Measurements from ENCODE around the gene GTPBP1. TPM values are rescaled to one million over a fixed set of nuclear protein-coding genes. Genes with fewer than 3 reads are reported as not detected.

GTPBP1 gene
- total RNA-seq, 1 donor from 2014 or later, result 101 TPM

DNA sequence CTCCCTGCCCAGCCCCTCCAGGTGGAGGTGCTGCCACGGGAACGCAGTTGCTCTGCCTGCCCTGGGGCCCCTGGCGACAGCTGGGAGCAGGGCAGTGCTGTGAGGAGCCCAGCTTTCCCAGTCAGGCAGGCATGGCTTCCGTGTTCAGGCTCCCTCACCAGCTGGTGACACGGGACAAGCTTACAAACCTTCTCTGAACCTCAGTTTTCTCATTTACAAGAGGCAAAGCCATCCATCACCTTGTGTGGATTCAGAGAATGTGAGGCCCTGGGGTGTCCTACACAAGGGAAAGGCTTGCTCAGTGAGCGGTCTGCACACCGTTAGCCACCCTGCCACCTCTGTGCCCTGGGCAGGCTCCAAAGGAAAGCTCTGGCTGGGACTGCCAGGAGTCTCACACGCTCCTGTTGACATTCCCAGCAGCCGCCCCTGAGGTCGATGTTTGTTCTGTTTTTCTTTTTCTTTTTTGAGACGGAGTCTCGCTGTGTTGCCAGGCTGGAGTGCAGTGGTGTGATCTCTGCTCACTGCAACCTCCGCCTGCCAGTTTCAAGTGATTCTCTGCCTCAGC lies 26.6 kb downstream of the GTPBP1 start:
- intact Hi-C loops (cut with micrococcal nuclease), result loop anchor here (2.0 kb wide), 1 partner anchor 22 kb away; the partner anchor contains the start of gene SUN2
- H3K9me3 Mint-ChIP-seq, result no peaks in the 10 kb centered on the region
- DNase-seq (ENCODE audit: low spot score), result no peak

DNA sequence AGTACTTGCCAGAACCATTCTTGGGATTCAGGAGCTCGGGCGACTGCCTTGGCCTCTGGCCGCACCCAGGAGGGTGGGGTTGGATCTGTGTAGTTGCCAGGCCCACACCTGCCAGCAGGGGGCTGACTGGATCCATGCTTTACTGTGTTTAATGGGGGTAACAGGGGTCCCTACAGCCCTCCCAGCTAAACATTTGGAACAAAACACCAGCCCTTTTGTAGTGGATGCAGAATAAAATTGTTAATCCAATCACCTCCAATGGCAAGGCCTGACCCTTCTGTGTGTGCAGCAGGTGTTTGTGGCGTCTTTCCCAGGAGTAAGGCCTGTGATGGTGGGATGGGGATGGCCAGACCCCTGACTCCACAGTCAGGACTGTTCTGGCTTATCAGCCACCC lies 27.6 kb downstream of the GTPBP1 start:
- DNase-seq (ENCODE audit: low spot score), result no peak
- intact Hi-C loops (cut with micrococcal nuclease), result loop anchor here (2.0 kb wide), 1 partner anchor 21 kb away; the partner anchor contains the start of gene SUN2
- H3K27ac Mint-ChIP-seq, result peak overlapping the region; percentile 58
- no peaks in the 10 kb centered on the region for H3K27me3 Mint-ChIP-seq (ENCODE audit: low read depth)
- H3K4me1 Mint-ChIP-seq (ENCODE audit: low read depth), result peaks cover 16% of the 10 kb centered on the region
- no peaks in the 10 kb centered on the region for H3K9me3 Mint-ChIP-seq
- no peak overlapping the region for H3K4me3 Mint-ChIP-seq (ENCODE audit: low read depth)
- peaks cover 89% of the 10 kb centered on the region for H3K36me3 Mint-ChIP-seq (ENCODE audit: low read depth)

More for the DNA sequence above, 26.6 kb downstream of the GTPBP1 start:
- Mint-ChIP-seq H3K36me3 (ENCODE audit: low read depth) (peaks cover 88% of the 10 kb centered on the region), H3K27ac (no peak overlapping the region), H3K4me1 (ENCODE audit: low read depth) (peaks cover 10% of the 10 kb centered on the region), H3K4me3 (ENCODE audit: low read depth) (no peak overlapping the region), H3K27me3 (ENCODE audit: low read depth) (no peaks in the 10 kb centered on the region)

DNA sequence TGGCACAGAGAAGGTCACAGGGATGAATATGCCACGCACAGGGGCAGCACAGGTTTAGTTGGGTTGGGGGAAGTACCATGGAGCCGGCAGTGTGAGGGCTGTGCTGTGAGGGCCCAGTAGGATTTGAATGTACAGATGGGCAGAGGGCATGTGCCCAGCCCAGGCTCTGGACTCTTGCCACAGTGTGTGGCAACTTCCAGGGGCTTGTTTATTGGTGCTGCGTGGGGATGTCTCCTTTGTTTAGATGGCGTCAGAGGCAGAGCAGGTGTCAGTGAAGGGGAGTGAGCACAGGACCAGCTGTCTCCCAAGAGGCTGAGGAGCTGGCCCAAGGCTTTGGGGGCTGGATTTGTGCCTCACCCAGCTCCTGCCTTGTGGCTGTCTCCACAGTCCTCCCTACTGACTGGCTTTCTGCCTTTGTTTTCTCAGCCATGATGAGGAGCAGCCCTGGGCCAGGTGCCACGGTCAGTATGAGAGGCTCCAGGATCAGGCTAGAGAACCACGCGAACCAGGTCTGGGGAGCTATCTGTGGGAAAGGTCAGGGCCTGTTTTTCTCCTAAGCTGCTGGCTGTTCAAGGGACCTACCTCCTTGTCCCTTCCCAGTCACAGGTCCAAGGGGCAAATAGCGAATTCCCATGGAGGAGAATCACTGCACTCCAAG lies 28.1 kb downstream of the GTPBP1 start:
- no peak for DNase-seq (ENCODE audit: low spot score)
- Mint-ChIP-seq H3K4me3 (ENCODE audit: low read depth) (no peak overlapping the region), H3K27ac (peak overlapping the region; percentile 58), H3K4me1 (ENCODE audit: low read depth) (peaks cover 16% of the 10 kb centered on the region), H3K27me3 (ENCODE audit: low read depth) (no peaks in the 10 kb centered on the region), H3K36me3 (ENCODE audit: low read depth) (peaks cover 88% of the 10 kb centered on the region), H3K9me3 (no peaks in the 10 kb centered on the region)
- intact Hi-C loops (cut with micrococcal nuclease), result loop anchor here (2.0 kb wide), 1 partner anchor 21 kb away; the partner anchor contains the start of gene SUN2

DNA sequence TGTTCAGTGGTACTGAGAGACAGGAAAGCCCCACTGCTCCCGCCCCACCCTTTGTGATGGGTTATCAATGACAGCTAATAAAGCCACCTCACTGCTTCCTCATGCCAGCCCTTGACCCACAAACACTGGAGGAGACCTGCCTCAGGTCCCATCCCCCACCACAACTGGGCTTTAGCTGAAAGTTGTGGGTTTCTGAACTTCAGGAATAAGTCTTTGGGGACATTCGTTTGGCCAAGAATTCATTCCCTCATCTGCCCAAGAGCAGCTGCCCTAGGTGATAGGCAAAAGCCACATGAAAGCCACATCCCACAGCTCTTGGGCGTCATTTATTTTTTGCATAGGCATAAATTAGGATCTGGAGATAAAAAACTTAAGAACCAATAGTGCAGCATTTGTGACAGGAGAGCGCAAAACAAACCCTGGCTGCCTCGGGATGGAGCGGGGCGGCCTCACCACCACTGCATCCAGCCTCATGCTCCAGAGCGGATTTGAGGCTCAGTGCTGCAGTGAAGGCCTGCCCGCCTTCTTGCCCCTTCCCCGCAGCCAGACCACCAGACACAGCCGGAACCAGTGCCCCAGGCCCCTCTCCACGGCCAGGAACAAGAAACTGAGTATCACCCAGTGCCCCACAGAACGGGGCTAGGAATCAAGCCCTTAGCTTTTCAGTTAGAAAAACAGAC lies 28.8 kb downstream of the GTPBP1 start:
- no peak for DNase-seq (ENCODE audit: low spot score)
- H3K27me3 Mint-ChIP-seq (ENCODE audit: low read depth), result no peaks in the 10 kb centered on the region
- H3K4me1 Mint-ChIP-seq (ENCODE audit: low read depth), result peaks cover 16% of the 10 kb centered on the region
- no peak overlapping the region for H3K4me3 Mint-ChIP-seq (ENCODE audit: low read depth)
- H3K27ac Mint-ChIP-seq, result peak overlapping the region; percentile 55
- no peaks in the 10 kb centered on the region for H3K9me3 Mint-ChIP-seq
- intact Hi-C loops (cut with micrococcal nuclease), result no loop called here
- H3K36me3 Mint-ChIP-seq (ENCODE audit: low read depth), result peaks cover 87% of the 10 kb centered on the region

DNA sequence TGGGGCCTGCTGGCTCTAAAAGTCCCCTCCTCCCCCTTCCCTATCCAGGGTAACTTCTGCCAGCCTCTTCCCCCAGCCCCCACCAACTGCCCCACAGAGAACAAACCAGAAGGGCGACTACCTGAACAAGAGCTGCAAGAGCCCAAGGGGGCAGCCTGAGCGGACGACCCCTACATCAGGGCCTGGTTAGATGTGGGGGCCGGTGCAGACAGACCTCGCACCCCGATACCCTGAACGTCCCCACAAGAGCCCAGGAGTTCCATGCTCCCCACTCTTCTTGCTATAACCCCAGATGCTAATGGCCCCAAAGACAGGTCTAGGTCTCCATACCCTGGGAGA lies 29.4 kb downstream of the GTPBP1 start:
- Mint-ChIP-seq H3K4me3 (ENCODE audit: low read depth) (no peak overlapping the region), H3K9me3 (no peaks in the 10 kb centered on the region), H3K4me1 (ENCODE audit: low read depth) (peaks cover 20% of the 10 kb centered on the region), H3K27ac (peak overlapping the region; percentile 36), H3K36me3 (ENCODE audit: low read depth) (peaks cover 87% of the 10 kb centered on the region), H3K27me3 (ENCODE audit: low read depth) (no peaks in the 10 kb centered on the region)
- DNase-seq (ENCODE audit: low spot score), result no peak
- intact Hi-C loops (cut with micrococcal nuclease), result no loop called here

DNA sequence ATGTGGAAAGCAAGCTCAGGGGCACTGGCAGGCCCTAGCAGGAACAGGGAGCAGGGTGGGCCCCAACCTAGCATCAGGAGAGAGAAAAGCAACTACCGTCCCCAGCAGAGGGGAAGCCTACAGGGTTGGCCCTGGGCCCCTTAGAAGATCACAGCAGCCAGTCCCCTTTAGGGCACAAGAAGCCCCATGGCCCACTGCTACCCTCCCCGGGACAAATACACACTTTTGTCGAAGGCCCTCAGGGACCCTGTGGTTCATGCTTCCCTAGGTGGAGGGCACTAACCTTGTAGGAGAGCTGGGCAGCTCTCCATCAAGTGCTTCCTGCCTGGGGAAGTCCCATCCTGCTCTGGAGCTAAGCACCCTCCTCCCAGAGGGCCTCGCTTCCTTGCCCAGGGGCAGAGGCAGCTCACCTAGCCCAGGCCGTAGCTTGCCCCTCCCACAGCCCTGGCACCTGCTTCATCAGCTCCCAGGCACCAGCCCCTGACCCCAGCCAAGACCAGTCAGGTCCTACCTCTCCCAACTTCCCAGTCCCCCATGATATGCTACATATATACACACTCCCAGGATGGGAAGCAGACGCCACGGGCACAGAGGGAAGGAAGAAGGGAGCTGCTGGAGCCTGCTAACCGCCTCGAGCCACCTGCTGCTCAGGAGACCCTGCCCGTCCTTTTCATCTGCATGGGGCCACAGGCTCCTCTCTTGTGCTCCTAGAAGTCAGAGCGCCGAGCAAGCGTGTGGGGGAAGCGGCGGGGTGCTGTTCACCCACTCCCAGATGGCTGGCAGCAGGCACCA lies 29.9 kb downstream of the GTPBP1 start:
- intact Hi-C loops (cut with micrococcal nuclease), result no loop called here
- Mint-ChIP-seq H3K27ac (peak overlapping the region; percentile 36), H3K36me3 (ENCODE audit: low read depth) (peaks cover 86% of the 10 kb centered on the region), H3K27me3 (ENCODE audit: low read depth) (no peaks in the 10 kb centered on the region), H3K4me1 (ENCODE audit: low read depth) (peaks cover 20% of the 10 kb centered on the region), H3K4me3 (ENCODE audit: low read depth) (no peak overlapping the region), H3K9me3 (no peaks in the 10 kb centered on the region)
- no peak for DNase-seq (ENCODE audit: low spot score)

DNA sequence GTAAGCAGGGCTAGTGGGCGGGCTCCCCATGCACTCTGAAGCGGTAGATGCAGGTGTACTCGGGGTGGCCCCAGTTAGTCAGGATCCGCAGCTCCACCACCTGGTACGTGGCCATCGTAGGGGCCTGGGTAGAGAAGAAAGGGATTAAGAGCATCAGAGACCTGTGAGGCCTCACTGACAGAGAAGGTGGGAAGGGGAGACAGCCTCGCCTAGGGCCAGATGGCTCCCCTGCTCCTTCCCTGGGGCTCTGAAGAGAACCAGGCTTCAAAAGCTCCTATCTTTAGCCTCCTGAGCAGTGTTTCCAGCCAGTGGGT lies 30.5 kb downstream of the GTPBP1 start:
- Mint-ChIP-seq H3K36me3 (ENCODE audit: low read depth) (peaks cover 87% of the 10 kb centered on the region), H3K27ac (no peak overlapping the region), H3K4me1 (ENCODE audit: low read depth) (peaks cover 20% of the 10 kb centered on the region), H3K4me3 (ENCODE audit: low read depth) (no peak overlapping the region), H3K9me3 (no peaks in the 10 kb centered on the region), H3K27me3 (ENCODE audit: low read depth) (no peaks in the 10 kb centered on the region)
- no peak for DNase-seq (ENCODE audit: low spot score)
- intact Hi-C loops (cut with micrococcal nuclease), result no loop called here

DNA sequence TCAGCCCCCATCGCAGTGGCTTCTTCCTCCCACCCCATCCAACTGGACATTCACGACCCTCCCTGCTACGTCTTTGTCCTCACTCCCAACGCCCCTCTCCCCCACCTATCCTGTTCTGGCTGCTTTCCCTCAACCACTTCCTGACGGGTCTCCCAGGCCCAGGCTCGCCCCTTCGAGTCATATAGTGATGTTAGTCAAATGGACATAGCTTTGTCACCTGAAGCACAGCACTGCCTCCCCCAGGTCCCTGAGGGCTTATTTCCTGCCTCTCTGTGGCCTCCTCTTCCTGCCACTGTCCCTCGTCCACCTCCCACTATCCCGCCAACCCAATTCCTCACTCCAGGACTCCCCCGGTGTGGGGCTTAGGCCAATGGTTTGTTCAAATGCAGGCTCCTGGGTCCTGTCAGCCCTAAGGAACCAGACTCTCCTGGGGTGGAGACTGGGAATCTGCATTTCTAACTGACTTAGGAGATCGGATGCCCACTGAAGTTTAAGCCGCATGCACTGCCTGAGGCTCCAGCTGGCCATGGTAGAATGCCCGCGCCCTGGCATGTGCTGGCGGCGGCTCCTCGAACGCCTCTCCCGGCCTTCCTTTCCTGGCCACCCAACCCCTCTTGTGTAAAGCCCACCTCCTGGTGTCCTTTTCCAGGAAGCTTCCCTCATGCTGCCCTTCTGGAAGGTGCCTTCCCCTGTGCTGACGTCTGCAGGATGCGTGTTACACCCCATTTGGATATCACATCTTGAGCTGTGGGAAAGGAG lies 31.7 kb downstream of the GTPBP1 start:
- H3K4me1 Mint-ChIP-seq (ENCODE audit: low read depth), result peaks cover 21% of the 10 kb centered on the region
- no peak overlapping the region for H3K4me3 Mint-ChIP-seq (ENCODE audit: low read depth)
- H3K27ac Mint-ChIP-seq, result peak overlapping the region; percentile 70
- H3K36me3 Mint-ChIP-seq (ENCODE audit: low read depth), result peaks cover 90% of the 10 kb centered on the region
- no peak for DNase-seq (ENCODE audit: low spot score)
- intact Hi-C loops (cut with micrococcal nuclease), result no loop called here
- no peaks in the 10 kb centered on the region for H3K9me3 Mint-ChIP-seq
- H3K27me3 Mint-ChIP-seq (ENCODE audit: low read depth), result no peaks in the 10 kb centered on the region

DNA sequence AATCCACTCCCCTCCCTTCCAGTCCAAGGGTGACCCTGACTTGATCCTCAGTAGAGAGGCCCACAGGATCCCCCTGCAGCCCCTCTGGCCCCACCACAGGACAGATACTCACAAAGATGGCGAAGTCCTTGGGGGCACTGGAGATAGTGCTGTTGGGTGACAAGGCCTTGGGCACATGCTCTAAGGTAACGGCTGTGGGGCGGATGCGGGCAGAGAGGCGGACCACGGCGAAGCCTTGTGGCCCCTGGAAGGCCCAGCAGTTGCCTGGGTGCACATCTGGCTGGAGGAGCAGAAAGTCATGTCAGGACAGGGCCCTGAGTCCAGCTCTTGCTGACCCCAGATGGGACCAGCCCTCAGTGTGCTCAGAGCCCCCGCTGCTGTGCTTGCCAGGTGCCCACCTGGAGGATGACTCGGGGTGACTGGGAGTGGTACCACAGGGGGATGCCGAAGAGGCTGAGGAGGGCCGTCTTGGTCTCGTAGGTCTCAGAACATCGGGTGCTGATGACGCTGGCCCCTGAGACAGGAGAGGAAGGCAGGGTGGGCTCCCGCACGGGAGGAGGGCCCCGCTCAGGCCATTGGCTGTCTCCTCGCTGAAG lies 32.8 kb downstream of the GTPBP1 start:
- no peak for DNase-seq (ENCODE audit: low spot score)
- intact Hi-C loops (cut with micrococcal nuclease), result no loop called here
- Mint-ChIP-seq H3K4me3 (ENCODE audit: low read depth) (no peak overlapping the region), H3K4me1 (ENCODE audit: low read depth) (peaks cover 21% of the 10 kb centered on the region), H3K9me3 (no peaks in the 10 kb centered on the region), H3K27ac (no peak overlapping the region), H3K36me3 (ENCODE audit: low read depth) (peaks cover 92% of the 10 kb centered on the region), H3K27me3 (ENCODE audit: low read depth) (no peaks in the 10 kb centered on the region)

DNA sequence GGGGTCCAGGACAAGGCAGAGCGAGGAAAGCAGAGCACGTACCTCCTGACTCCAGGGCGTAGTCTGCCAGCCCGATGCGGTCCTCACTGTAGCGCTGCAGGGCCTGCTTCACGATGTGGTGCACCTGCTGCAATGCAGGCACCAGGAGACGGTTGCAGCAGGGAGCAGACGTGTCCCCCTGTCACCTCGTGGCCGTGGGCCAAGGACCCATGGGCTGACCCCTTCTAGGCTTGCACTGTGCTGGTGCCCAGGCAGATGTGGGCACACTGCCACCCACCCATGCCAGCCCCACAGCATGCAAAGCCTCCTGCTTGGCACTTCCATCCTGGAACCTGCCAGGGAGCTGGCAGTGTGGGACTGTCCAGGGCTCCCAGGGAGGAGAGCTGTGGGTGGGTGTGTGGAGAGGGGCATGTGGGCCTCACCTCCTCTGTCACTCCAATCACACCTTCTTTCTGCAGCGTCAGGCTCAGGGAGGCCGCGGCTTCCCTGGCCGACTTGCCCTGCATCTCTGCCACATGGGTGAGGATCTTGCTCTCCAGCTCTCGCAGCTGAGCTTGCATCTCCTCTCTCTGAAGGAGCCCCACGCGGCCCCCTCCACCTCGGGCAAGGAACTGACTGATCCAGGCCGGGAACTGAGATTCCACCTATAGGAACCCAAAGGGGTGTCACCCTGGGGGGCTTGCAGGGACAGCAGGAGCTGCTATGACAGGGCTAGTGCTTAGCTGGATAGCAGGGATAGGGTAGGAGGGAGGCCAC lies 33.7 kb downstream of the GTPBP1 start:
- H3K27ac Mint-ChIP-seq, result no peak overlapping the region
- DNase-seq (ENCODE audit: low spot score), result no peak
- intact Hi-C loops (cut with micrococcal nuclease), result no loop called here
- H3K9me3 Mint-ChIP-seq, result no peaks in the 10 kb centered on the region
- H3K27me3 Mint-ChIP-seq (ENCODE audit: low read depth), result no peaks in the 10 kb centered on the region
- H3K36me3 Mint-ChIP-seq (ENCODE audit: low read depth), result peaks cover 87% of the 10 kb centered on the region
- peaks cover 19% of the 10 kb centered on the region for H3K4me1 Mint-ChIP-seq (ENCODE audit: low read depth)
- H3K4me3 Mint-ChIP-seq (ENCODE audit: low read depth), result no peak overlapping the region

DNA sequence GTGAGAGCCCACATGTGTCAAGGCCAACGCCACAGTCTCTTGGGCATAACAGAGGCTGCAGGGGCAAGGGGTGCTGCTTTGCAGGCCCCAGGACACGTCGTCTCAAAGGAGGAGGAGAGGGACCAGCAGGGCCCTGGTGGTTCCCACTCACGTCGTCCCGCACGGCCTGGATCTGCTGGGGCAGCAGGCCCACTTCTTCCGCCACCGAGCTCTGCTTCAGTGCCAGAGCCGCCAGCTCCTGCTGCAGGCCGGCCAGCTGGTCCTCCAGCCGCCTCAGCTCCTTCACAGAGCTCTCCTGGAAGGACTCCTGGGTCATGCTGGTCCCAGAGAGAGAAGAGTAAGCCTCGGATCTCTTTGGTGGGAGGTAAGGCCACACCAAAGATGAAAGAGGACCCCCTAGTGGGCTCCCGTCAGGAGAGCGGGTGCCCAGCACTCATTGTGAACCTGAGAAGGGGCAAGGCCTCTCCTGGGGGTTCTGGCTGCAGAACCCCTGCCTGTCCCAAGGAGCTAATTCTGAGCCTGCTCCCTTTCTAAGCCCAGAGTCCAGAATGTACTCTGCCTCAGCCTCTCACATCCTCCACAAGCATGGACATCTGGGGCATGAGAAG lies 34.5 kb downstream of the GTPBP1 start:
- intact Hi-C loops (cut with micrococcal nuclease), result no loop called here
- DNase-seq (ENCODE audit: low spot score), result no peak
- H3K27ac Mint-ChIP-seq, result no peak overlapping the region
- H3K36me3 Mint-ChIP-seq (ENCODE audit: low read depth), result peaks cover 86% of the 10 kb centered on the region
- H3K4me1 Mint-ChIP-seq (ENCODE audit: low read depth), result peaks cover 14% of the 10 kb centered on the region
- H3K27me3 Mint-ChIP-seq (ENCODE audit: low read depth), result no peaks in the 10 kb centered on the region
- no peak overlapping the region for H3K4me3 Mint-ChIP-seq (ENCODE audit: low read depth)
- H3K9me3 Mint-ChIP-seq, result no peaks in the 10 kb centered on the region
